ENCODE data around the gene LDB2.

- no peak for TF ChIP-seq CTCF (IDR thresholded peaks at IDR 0.05; ENCODE audit: low read depth, low read length)
- no peak for TF ChIP-seq POLR2A (IDR thresholded peaks at IDR 0.05; ENCODE audit: extremely low read depth, insufficient read length)
Measured at GRCh38 chr4:16722416-16722815, 176.0 kb downstream of the LDB2 start.
